Mesothelial cell of epicardium (in vitro differentiated cells): ENCODE results near the gene NAV2. TPM values are rescaled to one million over a fixed set of nuclear protein-coding genes. Genes with fewer than 3 reads are reported as not detected.

Source experiments
- DNase-seq, 2 experiments: peaks; one replicate each; pipeline ENCODE4 v3.0.0; 2021; ENCODE audit warnings: low spot score in 2 of 2; ENCODE audit not compliant: unreplicated experiment in 2 of 2
- H3K27ac Mint-ChIP-seq: 2 replicates; pipeline ENCODE4 v1.8.0; 2021; ENCODE audit warnings: mixed read lengths
- H3K27me3 Mint-ChIP-seq: 2 replicates; pipeline ENCODE4 v1.8.0; 2021; ENCODE audit warnings: low read depth, mixed read lengths
- H3K36me3 Mint-ChIP-seq: 2 replicates; pipeline ENCODE4 v1.8.0; 2021; ENCODE audit warnings: mixed read lengths
- H3K4me1 Mint-ChIP-seq: 2 replicates; pipeline ENCODE4 v1.8.0; 2021; ENCODE audit warnings: mixed read lengths
- H3K4me3 Mint-ChIP-seq: 2 replicates; pipeline ENCODE4 v1.8.0; 2021; ENCODE audit warnings: mild to moderate bottlenecking, moderate library complexity, mixed read lengths
- H3K9me3 Mint-ChIP-seq: 2 replicates; pipeline ENCODE4 v1.8.0; 2021; ENCODE audit warnings: mixed read lengths
- total RNA-seq: library from RNA; stranded (reverse); gene quantifications from 3 replicates; pipeline ENCODE4 v1.2.1, GENCODE V29; 2021
- TF ChIP-seq, protein P1 (sequence below): fragments of 200-600 bp; sonication (generic); IDR thresholded peaks from one replicate; pipeline ENCODE4 v1.5.0; 2021; ENCODE audit warnings: antibody characterized with exemption; ENCODE audit not compliant: unreplicated experiment

Gene NAV2
- total RNA-seq, 1 donor from 2014 or later, result 69.8 TPM

DNA sequence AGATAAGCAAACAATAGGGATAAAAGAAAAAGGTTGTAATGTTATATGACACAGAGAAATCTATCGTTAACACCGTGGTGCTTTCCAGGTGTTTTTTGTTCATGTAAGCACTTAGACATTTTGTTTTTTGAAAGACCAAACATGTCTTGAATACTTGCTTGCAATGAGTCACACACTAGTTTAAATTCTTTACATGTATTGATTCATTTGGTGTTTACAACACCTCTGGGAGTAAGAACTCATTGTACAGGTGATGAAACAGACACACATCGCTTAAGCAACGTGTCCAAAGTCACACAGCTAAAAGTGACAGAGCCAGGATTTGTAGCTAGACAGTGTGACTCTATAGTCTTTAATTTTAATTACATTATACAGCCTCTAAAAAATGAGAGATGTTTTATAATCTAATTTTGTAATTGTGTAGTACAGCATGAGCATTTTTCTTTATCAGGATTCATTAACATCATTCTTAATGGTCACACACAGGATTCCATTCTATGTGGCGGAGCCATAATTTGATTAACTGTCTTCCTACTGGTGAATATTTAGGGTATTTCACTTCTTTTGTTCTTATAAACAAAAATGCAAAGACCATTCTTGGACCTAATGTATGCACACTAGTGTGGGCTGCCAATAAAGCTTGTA is 298.8 kb downstream of the NAV2 start:
- Mint-ChIP-seq H3K27ac (no peak overlapping the region), H3K4me3 (no peak overlapping the region), H3K36me3 (no peaks in the 10 kb centered on the region), H3K9me3 (no peaks in the 10 kb centered on the region), H3K27me3 (no peaks in the 10 kb centered on the region), H3K4me1 (peaks cover 39% of the 10 kb centered on the region)
- TF ChIP-seq, protein P1, sequence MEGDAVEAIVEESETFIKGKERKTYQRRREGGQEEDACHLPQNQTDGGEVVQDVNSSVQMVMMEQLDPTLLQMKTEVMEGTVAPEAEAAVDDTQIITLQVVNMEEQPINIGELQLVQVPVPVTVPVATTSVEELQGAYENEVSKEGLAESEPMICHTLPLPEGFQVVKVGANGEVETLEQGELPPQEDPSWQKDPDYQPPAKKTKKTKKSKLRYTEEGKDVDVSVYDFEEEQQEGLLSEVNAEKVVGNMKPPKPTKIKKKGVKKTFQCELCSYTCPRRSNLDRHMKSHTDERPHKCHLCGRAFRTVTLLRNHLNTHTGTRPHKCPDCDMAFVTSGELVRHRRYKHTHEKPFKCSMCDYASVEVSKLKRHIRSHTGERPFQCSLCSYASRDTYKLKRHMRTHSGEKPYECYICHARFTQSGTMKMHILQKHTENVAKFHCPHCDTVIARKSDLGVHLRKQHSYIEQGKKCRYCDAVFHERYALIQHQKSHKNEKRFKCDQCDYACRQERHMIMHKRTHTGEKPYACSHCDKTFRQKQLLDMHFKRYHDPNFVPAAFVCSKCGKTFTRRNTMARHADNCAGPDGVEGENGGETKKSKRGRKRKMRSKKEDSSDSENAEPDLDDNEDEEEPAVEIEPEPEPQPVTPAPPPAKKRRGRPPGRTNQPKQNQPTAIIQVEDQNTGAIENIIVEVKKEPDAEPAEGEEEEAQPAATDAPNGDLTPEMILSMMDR, result no peak
- DNase-seq, result no peak

DNA sequence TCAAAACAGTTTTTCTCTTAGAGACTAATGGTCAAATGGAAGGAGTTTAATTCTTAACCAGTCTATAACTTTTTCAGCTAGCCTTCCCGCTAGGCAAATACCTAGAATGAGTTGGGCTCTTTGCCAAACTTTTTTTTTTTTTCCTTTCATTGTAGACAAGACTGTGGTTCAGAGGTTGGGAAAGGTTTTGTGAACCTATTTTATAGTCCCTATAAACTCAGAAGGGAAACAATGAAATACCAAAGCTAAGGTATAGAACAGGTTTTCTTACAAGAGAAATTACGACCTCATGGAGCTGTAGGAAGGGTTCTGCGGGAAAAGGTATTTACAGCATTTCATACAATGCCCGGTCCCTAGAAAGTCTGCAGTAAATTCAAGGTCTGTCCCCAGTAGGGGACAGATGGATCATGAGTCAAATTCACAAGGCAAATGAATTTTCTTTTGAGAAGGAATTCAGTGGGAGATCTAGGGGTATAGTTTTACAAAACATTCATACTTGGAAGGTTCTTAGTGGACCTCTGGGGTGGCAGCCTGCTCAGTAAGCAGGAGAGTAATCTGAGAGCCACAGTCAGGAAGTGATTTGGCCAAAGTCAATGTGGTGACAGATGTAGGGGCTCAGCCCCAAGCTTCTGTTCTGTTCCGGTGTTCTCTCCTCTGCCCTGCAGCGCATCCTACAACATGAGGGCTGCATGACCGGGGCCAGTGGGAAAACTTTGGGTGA is 300.9 kb downstream of the NAV2 start:
- H3K4me1 Mint-ChIP-seq, result peaks cover 39% of the 10 kb centered on the region
- TF ChIP-seq, protein P1, result no peak
- no peak for DNase-seq
- no peaks in the 10 kb centered on the region for H3K36me3 Mint-ChIP-seq
- H3K27ac Mint-ChIP-seq, result peak overlapping the region; percentile 91
- no peak overlapping the region for H3K4me3 Mint-ChIP-seq
- H3K27me3 Mint-ChIP-seq, result no peaks in the 10 kb centered on the region
- H3K9me3 Mint-ChIP-seq, result no peaks in the 10 kb centered on the region

DNA sequence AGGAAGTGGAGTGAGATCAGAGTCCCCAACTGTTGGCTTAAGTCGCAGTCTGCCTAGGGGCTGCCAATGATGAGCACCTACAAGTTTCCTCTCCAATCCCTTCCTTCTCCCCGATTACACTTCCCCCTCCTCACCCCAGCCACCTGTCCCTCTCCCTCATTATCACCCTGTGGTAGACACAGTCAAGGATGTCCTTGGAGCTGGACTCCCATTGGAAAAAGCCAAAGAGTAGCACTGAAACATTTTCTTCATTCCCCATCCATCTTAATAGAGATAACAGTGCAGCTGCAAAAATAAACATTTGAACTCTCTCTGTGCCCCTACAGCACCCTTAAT is 301.4 kb downstream of the NAV2 start:
- Mint-ChIP-seq H3K27ac (peak overlapping the region; percentile 91), H3K4me3 (no peak overlapping the region), H3K27me3 (no peaks in the 10 kb centered on the region), H3K9me3 (no peaks in the 10 kb centered on the region), H3K4me1 (peaks cover 42% of the 10 kb centered on the region), H3K36me3 (no peaks in the 10 kb centered on the region)
- TF ChIP-seq, protein P1, result no peak
- DNase-seq, result no peak

DNA sequence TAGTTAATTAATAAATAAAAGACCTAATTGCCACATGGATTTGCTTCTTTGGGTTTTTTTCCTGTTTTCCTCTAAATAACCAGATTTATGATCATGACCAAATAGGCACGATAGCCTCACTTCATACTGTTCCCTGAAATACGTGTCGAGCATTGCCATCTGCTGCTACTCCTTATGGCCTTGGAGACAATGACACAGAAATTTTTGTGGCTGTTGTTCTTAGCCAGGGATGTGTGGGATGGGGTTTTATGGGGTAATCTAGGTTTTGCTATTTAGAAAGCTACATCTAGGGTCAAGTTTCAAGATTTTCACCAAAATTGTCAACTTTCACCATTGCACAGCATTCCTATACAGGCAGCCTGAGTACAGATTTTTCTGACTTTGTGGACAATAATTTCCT is 302.5 kb downstream of the NAV2 start:
- Mint-ChIP-seq H3K9me3 (no peaks in the 10 kb centered on the region), H3K4me3 (no peak overlapping the region), H3K4me1 (peaks cover 42% of the 10 kb centered on the region), H3K27me3 (no peaks in the 10 kb centered on the region), H3K36me3 (no peaks in the 10 kb centered on the region), H3K27ac (peak overlapping the region; percentile 81)
- TF ChIP-seq, protein P1, result no peak
- no peak for DNase-seq

DNA sequence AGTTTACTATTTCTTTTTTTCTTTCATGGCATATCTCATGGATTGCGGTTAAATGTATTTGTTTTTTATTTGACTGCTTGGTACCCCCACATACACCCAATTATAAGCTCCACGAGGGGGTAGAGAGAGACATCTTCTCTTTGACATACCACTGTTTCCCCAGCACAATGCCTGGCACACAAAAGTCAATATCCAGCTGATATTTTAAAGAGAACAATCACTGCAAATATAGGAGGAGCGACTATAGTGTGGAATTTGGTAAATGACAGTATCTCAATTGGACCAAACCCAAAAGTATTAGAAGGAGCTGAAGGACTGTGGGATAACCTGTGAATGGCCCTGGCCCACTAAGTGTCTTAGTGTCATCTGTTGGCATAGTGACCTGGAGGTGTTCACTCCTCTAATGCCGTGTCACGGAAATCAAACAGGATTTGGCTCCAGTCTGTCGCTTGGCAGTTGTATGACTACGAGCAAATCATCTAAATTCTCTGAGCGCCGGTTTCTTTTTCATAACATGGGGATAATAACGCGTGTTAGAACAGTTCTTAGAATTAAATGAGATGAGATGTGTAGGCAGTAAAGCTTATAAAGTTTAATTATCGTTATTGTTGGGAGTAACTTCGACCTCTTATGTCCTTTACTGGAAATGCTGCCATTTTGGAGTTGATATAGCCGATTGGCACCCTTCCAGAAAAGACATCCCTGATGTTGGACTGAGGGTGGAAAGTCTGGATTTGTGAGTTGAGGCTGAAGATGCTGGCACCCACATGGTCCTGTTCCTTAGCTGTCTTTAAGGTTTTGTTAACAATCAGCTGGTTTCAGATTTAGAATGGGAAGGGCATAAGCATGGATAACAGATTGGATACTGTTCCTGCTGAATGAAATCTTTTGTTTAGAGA is 303.1 kb downstream of the NAV2 start:
- no peaks in the 10 kb centered on the region for H3K9me3 Mint-ChIP-seq
- H3K27ac Mint-ChIP-seq, result peak overlapping the region; percentile 81
- no peaks in the 10 kb centered on the region for H3K27me3 Mint-ChIP-seq
- H3K4me1 Mint-ChIP-seq, result peaks cover 42% of the 10 kb centered on the region
- no peak for DNase-seq
- TF ChIP-seq, protein P1, result no peak
- no peaks in the 10 kb centered on the region for H3K36me3 Mint-ChIP-seq
- H3K4me3 Mint-ChIP-seq, result no peak overlapping the region
